OCI-LY3 (cell line): ENCODE data around the gene ZNF280C.

ENCODE experiments used
- H2AFZ ChIP-seq: fragments of 200-600, 300-600 bp; shearing (Covaris generic); 2 replicates; pipeline ENCODE4 v1.6.0; 2014; ENCODE audit warnings: antibody characterized with exemption, low read depth, low read length
- H3K27ac ChIP-seq: fragments of 200-600, 300-600 bp; sonication (generic); 2 replicates; pipeline ENCODE4 v1.5.1; 2014; ENCODE audit warnings: mild to moderate bottlenecking, low read length, moderate library complexity, mixed read lengths
- H3K27me3 ChIP-seq: fragments of 200-600, 300-600 bp; sonication (generic); 2 replicates; pipeline ENCODE4 v1.6.1; 2014; ENCODE audit warnings: low read depth, low read length, mixed read lengths
- H3K36me3 ChIP-seq: fragments of 200-600, 300-600 bp; sonication (generic); replicated peaks from 2 replicates; pipeline ENCODE3; 2014; ENCODE audit warnings: low read depth, low read length, mixed read lengths
- H3K4me1 ChIP-seq: fragments of 300-600, 200-600 bp; sonication (generic); 2 replicates; pipeline ENCODE4 v1.6.1; 2014; ENCODE audit warnings: low read length, mixed read lengths
- H3K4me2 ChIP-seq: fragments of 200-600, 300-600 bp; sonication (generic); 2 replicates; pipeline ENCODE4 v1.6.1; 2014; ENCODE audit warnings: low read length, mixed read lengths
- H3K4me3 ChIP-seq: fragments of 300-600, 200-600 bp; sonication (generic); 2 replicates; pipeline ENCODE4 v1.5.1; 2014; ENCODE audit warnings: antibody characterized with exemption, mild to moderate bottlenecking, low read length, moderate library complexity
- H3K79me2 ChIP-seq: fragments of 300-600, 200-600 bp; shearing (Covaris generic); 2 replicates; pipeline ENCODE4 v1.6.1; 2014; ENCODE audit warnings: mild to moderate bottlenecking, low read length, mixed read lengths
- H3K9ac ChIP-seq: fragments of 300-600, 200-600 bp; shearing (Covaris generic); 2 replicates; pipeline ENCODE4 v1.6.0; 2014; ENCODE audit warnings: mild to moderate bottlenecking, low read length, moderate library complexity
- H3K9me3 ChIP-seq: fragments of 200-600, 300-600 bp; shearing (Covaris generic); 2 replicates; pipeline ENCODE4 v1.6.1; 2014; ENCODE audit warnings: low read length, mixed read lengths; ENCODE audit not compliant: insufficient read depth
- H4K20me1 ChIP-seq: fragments of 200-600, 300-600 bp; sonication (generic); 2 replicates; pipeline ENCODE4 v1.6.1; 2016; ENCODE audit warnings: low read length, mixed read lengths; ENCODE audit not compliant: insufficient read depth
- CTCF ChIP-seq: fragments of 200-600, 300-600 bp; sonication (generic); IDR thresholded peaks from 2 replicates; pipeline ENCODE4 v1.5.1; 2014; ENCODE audit warnings: antibody characterized with exemption, low read length, low read depth
- EZH2phosphoT487 ChIP-seq: fragments of 200-600 bp; shearing (Covaris generic); IDR thresholded peaks from 2 replicates; pipeline ENCODE4 v1.6.1; 2018; ENCODE audit warnings: antibody characterized with exemption, mixed run types, low read depth

ZNF280C gene

GRCh38 chrX:130159776-130160175 lies 108.9 kb downstream of the ZNF280C start:
- Histone ChIP-seq H3K4me3 (no peak overlapping the region), H4K20me1 (no peaks in the 10 kb centered on the region), H3K4me2 (no peak overlapping the region), H3K27ac (no peak overlapping the region), H3K4me1 (peaks cover 6% of the 10 kb centered on the region), H3K9ac (no peak overlapping the region), H3K79me2 (peaks cover 55% of the 10 kb centered on the region), H2AFZ (no peak overlapping the region), H3K9me3 (no peaks in the 10 kb centered on the region), H3K36me3 (peaks cover 6% of the 10 kb centered on the region), H3K27me3 (no peaks in the 10 kb centered on the region)
- TF ChIP-seq EZH2phosphoT487 (no peak), CTCF (no peak)

DNA sequence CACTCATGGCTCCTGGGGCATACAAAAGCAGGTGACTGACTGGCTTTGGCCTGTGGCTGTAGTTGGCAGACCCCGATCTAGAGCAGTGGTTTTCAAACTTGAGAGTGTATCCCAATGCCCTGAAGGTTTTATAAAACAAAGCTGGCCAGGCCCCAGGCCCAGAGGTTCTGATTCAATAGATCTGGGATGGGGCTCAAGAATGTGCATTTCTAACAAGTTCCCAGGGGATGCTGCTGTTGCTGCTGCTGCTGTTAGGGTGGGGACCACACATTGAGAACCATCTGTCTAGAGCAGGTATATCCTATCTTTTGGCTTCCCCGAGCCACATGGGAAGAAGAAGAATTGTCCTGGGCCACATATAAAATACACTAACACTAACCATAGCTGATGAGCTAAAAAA lies 110.4 kb downstream of the ZNF280C start:
- Histone ChIP-seq H3K9me3 (no peaks in the 10 kb centered on the region), H3K9ac (no peak overlapping the region), H3K4me1 (no peaks in the 10 kb centered on the region), H3K27ac (no peak overlapping the region), H3K27me3 (no peaks in the 10 kb centered on the region), H4K20me1 (no peaks in the 10 kb centered on the region), H3K4me3 (no peak overlapping the region), H3K36me3 (peaks cover 6% of the 10 kb centered on the region), H3K79me2 (peaks cover 42% of the 10 kb centered on the region), H2AFZ (no peak overlapping the region), H3K4me2 (no peak overlapping the region)
- TF ChIP-seq EZH2phosphoT487, result no peak
- TF ChIP-seq CTCF, result no peak

DNA sequence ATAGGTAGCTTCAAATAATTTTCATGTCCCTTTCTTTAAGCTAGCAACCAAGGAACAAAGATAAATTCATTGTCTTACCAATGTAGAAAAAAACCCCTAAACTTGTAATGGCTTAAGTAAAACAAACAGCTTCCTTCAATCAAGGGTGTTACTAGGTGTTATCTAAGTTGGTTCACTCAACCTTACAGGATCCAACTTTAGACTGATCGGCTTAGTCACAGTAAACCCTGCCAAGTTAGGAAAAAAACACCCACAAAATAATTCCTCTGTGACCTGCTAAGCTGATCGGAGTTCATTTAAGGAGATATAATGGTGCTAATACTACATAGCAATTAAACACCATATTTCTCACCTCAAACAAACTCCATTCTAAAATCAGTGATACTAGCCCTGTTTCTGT lies 113.1 kb downstream of the ZNF280C start:
- H3K4me2 ChIP-seq, result no peak overlapping the region
- H4K20me1 ChIP-seq, result no peaks in the 10 kb centered on the region
- H3K4me3 ChIP-seq, result no peak overlapping the region
- no peaks in the 10 kb centered on the region for H3K4me1 ChIP-seq
- TF ChIP-seq CTCF, result no peak
- no peak for TF ChIP-seq EZH2phosphoT487
- no peaks in the 10 kb centered on the region for H3K9me3 ChIP-seq
- H2AFZ ChIP-seq, result no peak overlapping the region
- H3K27me3 ChIP-seq, result no peaks in the 10 kb centered on the region
- peaks cover 4% of the 10 kb centered on the region for H3K36me3 ChIP-seq
- H3K27ac ChIP-seq, result no peak overlapping the region
- no peak overlapping the region for H3K9ac ChIP-seq
- H3K79me2 ChIP-seq, result peaks cover 22% of the 10 kb centered on the region
